HFF-Myc (cell line): ENCODE measurements around the gene TRABD2B.

Source experiments
- DNase-seq: peaks from one replicate; pipeline ENCODE4 v3.0.0-alpha.2; 2011; ENCODE audit warnings: low read depth; ENCODE audit errors: extremely low read depth
- H3K4me3 ChIP-seq: replicated peaks from 2 replicates; pipeline ENCODE4 v1.5.1; 2011; ENCODE audit warnings: low read depth, mild to moderate bottlenecking, control low read depth, low read length
- CTCF ChIP-seq: IDR thresholded peaks from 2 replicates; pipeline ENCODE4 v1.5.1; 2012; ENCODE audit warnings: mild to moderate bottlenecking, low read depth, low read length, control low read depth; ENCODE audit errors: missing control alignments

Gene TRABD2B

DNA sequence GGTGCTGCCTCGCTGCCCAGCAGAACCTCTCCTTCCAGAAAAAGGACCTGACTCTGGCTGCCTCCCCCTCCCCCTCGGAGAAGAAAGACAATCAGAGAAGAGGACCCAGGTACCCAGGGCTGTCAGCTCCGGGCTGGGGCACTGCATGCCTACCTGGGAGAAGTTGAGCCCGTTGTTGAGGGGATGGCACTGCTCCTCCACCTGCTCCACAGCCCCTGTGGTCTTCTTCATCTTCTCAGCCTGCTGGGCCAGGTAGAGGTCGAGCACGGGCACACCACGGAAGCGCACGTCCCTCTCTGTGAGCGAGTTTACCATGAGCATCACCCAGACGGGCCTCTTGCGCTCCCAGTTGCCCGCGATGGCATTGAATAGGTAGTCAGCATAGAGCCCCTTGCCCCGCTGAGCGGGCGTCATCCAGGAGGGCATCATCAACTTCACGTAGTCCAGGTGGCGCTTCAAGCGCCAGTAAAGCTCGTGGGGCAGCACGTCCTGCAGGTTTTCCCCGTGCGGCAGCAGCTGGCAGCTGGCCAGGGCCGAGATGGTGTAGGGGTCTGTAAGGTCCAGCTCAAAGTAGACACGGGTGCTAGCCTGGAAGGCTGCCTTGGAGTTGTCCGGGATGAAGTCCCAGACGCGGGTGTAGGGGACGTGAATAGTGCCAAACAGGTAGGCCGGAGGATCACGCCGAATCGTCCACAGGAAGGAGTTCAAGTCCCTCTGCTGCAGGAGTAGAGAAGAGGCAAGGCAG lies 3.1 kb downstream of the TRABD2B start:
- DNase-seq, result no peak
- TF ChIP-seq CTCF, result no peak
- H3K4me3 ChIP-seq, result no peak overlapping the region

GRCh38 chr1:47993416-47993740 lies 3.8 kb downstream of the TRABD2B start:
- H3K4me3 ChIP-seq, result no peak overlapping the region
- DNase-seq, result no peak
- TF ChIP-seq CTCF, result no peak

DNA sequence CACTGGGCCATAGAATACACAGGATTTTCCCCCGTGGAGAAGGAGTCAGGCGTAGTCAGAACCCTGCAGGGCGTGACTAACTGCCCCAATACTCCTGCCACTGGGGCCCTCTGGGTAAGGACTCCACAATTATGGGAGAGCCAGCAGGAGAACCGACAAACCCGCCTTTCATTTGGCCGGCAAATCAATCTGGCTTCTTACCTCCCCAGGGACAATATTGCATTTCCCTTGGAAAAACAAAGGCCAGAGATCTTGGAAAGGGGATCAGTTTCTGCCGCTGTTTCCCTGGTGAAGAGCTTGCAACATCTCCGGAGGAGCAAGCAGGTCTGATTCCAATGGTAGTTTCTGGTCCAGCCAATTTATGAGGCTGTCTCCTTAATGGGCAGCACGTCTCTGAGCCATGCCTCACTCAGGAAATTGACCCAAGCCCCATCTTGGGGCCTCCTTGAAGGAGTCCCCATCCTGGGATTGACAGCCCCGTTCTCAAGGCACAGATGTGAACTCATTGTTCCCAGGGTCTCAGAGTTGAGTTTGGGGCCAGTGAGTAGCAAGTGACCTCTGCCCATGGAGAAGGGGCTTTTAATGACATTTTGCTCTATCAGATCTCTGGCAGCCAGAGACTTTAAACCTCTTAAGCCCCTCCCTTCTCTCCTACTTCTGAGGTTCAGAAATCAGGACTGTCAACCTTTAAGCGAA lies 4.3 kb downstream of the TRABD2B start:
- DNase-seq, result no peak
- no peak overlapping the region for H3K4me3 ChIP-seq
- TF ChIP-seq CTCF, result no peak

- no peak for DNase-seq
- no peak for TF ChIP-seq CTCF
- H3K4me3 ChIP-seq, result no peak overlapping the region
These were observed 5.5 kb downstream of the TRABD2B start for GRCh38 chr1:47991673-47992072.

DNA sequence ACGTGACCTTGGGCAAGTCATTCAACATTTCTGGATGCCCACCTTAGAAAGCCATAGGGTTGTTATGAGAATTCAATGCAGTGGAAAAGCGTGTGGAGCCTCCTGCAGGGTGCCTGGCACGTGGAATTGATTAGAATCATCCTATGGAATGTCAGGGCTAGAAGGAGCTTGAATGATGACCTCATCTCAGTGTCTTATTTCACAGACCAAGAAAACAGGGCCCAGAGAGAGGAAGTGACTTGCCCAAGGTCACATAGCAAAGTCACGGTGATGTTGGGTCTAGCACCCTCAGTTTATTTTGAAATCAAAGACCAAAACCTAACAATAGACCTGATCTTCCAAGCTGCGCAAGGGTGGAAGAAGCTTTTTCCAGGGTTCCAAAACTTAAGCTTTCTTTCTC lies 6.0 kb downstream of the TRABD2B start:
- DNase-seq, result peak; percentile 89
- no peak for TF ChIP-seq CTCF
- no peak overlapping the region for H3K4me3 ChIP-seq

GRCh38 chr1:47990286-47990685 lies 6.9 kb downstream of the TRABD2B start:
- no peak overlapping the region for H3K4me3 ChIP-seq
- DNase-seq, result no peak
- TF ChIP-seq CTCF, result no peak

- DNase-seq, result no peak
- H3K4me3 ChIP-seq, result no peak overlapping the region
- TF ChIP-seq CTCF, result no peak
These were observed 9.6 kb downstream of the TRABD2B start for GRCh38 chr1:47987601-47988000.
